ENCODE results near the gene RGS18.
"Not testable (repeated sequence)": the region's sequence is repeated elsewhere in the genome, so short reads cannot be mapped to it uniquely, and the experiment has no call there.

Gene RGS18

GRCh38 chr1:192122668-192123067 is 35.6 kb upstream of the RGS18 start:
- Histone ChIP-seq H3K9me3 (ENCODE audit: severe bottlenecking) (no peaks in the 10 kb centered on the region), H3K4me3 (ENCODE audit: severe bottlenecking) (no peak overlapping the region), H3K4me1 (ENCODE audit: insufficient read depth, poor library complexity, severe bottlenecking) (no peaks in the 10 kb centered on the region), H3K27me3 (ENCODE audit: insufficient read depth, poor library complexity, severe bottlenecking) (no peaks in the 10 kb centered on the region), H3K27ac (ENCODE audit: poor library complexity, severe bottlenecking) (no peak overlapping the region), H3K36me3 (ENCODE audit: low read depth) (no peaks in the 10 kb centered on the region)
- ATAC-seq (ENCODE audit: low read depth): no peak
- no peak for TF ChIP-seq CTCF (IDR thresholded peaks at IDR 0.05; ENCODE audit: poor library complexity, severe bottlenecking)
- no peak for DNase-seq (ENCODE audit: low spot score)

GRCh38 chr1:192123212-192123611 is 35.0 kb upstream of the RGS18 start:
- Histone ChIP-seq H3K4me1 (ENCODE audit: insufficient read depth, poor library complexity, severe bottlenecking) (no peaks in the 10 kb centered on the region), H3K4me3 (ENCODE audit: severe bottlenecking) (no peak overlapping the region), H3K36me3 (ENCODE audit: low read depth) (no peaks in the 10 kb centered on the region), H3K27ac (ENCODE audit: poor library complexity, severe bottlenecking) (no peak overlapping the region), H3K27me3 (ENCODE audit: insufficient read depth, poor library complexity, severe bottlenecking) (no peaks in the 10 kb centered on the region), H3K9me3 (ENCODE audit: severe bottlenecking) (no peaks in the 10 kb centered on the region)
- TF ChIP-seq CTCF (IDR thresholded peaks at IDR 0.05; ENCODE audit: poor library complexity, severe bottlenecking): no peak
- ATAC-seq (ENCODE audit: low read depth) (no peak), DNase-seq (ENCODE audit: low spot score) (no peak)

GRCh38 chr1:192126030-192126619 is 32.1 kb upstream of the RGS18 start:
- ATAC-seq (ENCODE audit: low read depth) (no peak), DNase-seq (ENCODE audit: low spot score) (no peak)
- Histone ChIP-seq H3K4me3 (ENCODE audit: severe bottlenecking) (no peak overlapping the region), H3K36me3 (ENCODE audit: low read depth) (no peaks in the 10 kb centered on the region), H3K4me1 (ENCODE audit: insufficient read depth, poor library complexity, severe bottlenecking) (no peaks in the 10 kb centered on the region), H3K27me3 (ENCODE audit: insufficient read depth, poor library complexity, severe bottlenecking) (no peaks in the 10 kb centered on the region), H3K27ac (ENCODE audit: poor library complexity, severe bottlenecking) (no peak overlapping the region), H3K9me3 (ENCODE audit: severe bottlenecking) (no peaks in the 10 kb centered on the region)
- no peak for TF ChIP-seq CTCF (IDR thresholded peaks at IDR 0.05; ENCODE audit: poor library complexity, severe bottlenecking)

GRCh38 chr1:192130175-192130574 is 28.1 kb upstream of the RGS18 start:
- no peak for ATAC-seq (ENCODE audit: low read depth)
- Histone ChIP-seq H3K36me3 (ENCODE audit: low read depth) (no peaks in the 10 kb centered on the region), H3K9me3 (ENCODE audit: severe bottlenecking) (no peaks in the 10 kb centered on the region), H3K27ac (ENCODE audit: poor library complexity, severe bottlenecking) (no peak overlapping the region), H3K27me3 (ENCODE audit: insufficient read depth, poor library complexity, severe bottlenecking) (no peaks in the 10 kb centered on the region), H3K4me1 (ENCODE audit: insufficient read depth, poor library complexity, severe bottlenecking) (peaks cover 6% of the 10 kb centered on the region), H3K4me3 (ENCODE audit: severe bottlenecking) (no peak overlapping the region)
- no peak for DNase-seq (ENCODE audit: low spot score)
- TF ChIP-seq CTCF (IDR thresholded peaks at IDR 0.05; ENCODE audit: poor library complexity, severe bottlenecking): no peak

- not testable (repeated sequence) for H3K36me3 ChIP-seq (ENCODE audit: low read depth); DNase-seq (ENCODE audit: low spot score); ATAC-seq (ENCODE audit: low read depth); H3K4me1 ChIP-seq (ENCODE audit: insufficient read depth, poor library complexity, severe bottlenecking); H3K27me3 ChIP-seq (ENCODE audit: insufficient read depth, poor library complexity, severe bottlenecking); H3K9me3 ChIP-seq (ENCODE audit: severe bottlenecking); H3K27ac ChIP-seq (ENCODE audit: poor library complexity, severe bottlenecking); H3K4me3 ChIP-seq (ENCODE audit: severe bottlenecking)
Observed at GRCh38 chr1:192130865-192131264, 27.4 kb upstream of the RGS18 start.

All from RWPE2 (cell line).